ENCODE results near the gene ZBTB16.

The ZBTB16 gene

DNA sequence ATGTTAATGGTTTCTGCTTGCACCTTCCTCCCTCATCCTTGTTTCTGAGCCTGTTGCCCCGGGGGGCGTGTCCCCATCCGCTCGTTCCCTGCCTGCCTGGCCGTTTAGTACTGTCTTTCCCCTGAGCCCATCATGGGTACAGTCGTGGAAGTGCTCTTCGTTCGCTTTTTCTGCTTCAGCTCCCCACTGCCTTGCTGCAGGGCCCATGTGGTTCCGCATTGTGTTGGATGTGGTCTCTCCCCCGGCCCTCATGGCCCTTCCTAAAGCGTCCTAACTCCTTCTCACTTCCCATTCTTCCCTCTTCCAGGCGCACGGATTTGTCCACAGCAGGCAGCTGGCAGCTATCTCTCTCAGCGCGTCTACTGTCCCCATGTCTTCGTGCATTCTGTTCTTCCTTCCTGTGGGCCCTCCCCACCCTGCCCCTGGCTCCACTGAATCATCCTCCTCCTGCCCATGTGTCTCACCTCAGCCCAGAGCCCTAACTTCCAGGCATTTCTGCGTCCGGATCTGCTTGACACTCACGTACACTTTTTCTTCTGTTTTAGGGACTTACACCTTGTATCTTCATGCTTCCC is 98.1 kb downstream of the ZBTB16 start:
- peaks cover 64% of the 10 kb centered on the region for H3K4me1 ChIP-seq (ENCODE audit: insufficient read depth, poor library complexity, severe bottlenecking)
- H3K9me3 ChIP-seq (ENCODE audit: severe bottlenecking) = no peaks in the 10 kb centered on the region
- no peak overlapping the region for H3K4me3 ChIP-seq (ENCODE audit: severe bottlenecking)
- H3K27me3 ChIP-seq (ENCODE audit: insufficient read depth, poor library complexity, severe bottlenecking) = no peaks in the 10 kb centered on the region
- H3K36me3 ChIP-seq (ENCODE audit: low read depth) = peaks cover 19% of the 10 kb centered on the region
- peak overlapping the region; percentile 99 for H3K27ac ChIP-seq (ENCODE audit: poor library complexity, severe bottlenecking)
- ATAC-seq (ENCODE audit: low read depth) (no peak), DNase-seq (ENCODE audit: low spot score) (no peak)
- TF ChIP-seq, protein P1, sequence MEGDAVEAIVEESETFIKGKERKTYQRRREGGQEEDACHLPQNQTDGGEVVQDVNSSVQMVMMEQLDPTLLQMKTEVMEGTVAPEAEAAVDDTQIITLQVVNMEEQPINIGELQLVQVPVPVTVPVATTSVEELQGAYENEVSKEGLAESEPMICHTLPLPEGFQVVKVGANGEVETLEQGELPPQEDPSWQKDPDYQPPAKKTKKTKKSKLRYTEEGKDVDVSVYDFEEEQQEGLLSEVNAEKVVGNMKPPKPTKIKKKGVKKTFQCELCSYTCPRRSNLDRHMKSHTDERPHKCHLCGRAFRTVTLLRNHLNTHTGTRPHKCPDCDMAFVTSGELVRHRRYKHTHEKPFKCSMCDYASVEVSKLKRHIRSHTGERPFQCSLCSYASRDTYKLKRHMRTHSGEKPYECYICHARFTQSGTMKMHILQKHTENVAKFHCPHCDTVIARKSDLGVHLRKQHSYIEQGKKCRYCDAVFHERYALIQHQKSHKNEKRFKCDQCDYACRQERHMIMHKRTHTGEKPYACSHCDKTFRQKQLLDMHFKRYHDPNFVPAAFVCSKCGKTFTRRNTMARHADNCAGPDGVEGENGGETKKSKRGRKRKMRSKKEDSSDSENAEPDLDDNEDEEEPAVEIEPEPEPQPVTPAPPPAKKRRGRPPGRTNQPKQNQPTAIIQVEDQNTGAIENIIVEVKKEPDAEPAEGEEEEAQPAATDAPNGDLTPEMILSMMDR (IDR thresholded peaks at IDR 0.05; ENCODE audit: poor library complexity, severe bottlenecking) = no peak

DNA sequence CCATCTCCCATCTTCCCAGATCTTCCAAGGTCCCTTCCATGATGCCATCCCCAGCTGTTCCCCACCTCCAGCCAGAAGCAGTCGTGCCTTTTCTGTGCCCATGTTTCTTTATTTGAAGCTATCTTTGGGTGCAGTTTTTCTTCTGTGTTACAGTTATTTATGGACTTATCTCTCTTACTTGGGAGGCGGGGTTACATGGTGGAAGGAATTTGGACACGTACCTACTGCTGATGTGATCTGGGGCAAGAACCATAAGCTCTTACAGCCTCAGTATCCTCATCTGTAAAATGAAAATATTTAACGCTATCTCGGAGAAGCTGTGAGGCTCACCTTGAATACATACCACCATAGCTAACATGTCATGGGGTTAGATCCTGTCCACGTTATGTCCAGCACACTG is 98.9 kb downstream of the ZBTB16 start:
- DNase-seq (ENCODE audit: low spot score) = no peak
- H3K27ac ChIP-seq (ENCODE audit: poor library complexity, severe bottlenecking) = peak overlapping the region; percentile 99

DNA sequence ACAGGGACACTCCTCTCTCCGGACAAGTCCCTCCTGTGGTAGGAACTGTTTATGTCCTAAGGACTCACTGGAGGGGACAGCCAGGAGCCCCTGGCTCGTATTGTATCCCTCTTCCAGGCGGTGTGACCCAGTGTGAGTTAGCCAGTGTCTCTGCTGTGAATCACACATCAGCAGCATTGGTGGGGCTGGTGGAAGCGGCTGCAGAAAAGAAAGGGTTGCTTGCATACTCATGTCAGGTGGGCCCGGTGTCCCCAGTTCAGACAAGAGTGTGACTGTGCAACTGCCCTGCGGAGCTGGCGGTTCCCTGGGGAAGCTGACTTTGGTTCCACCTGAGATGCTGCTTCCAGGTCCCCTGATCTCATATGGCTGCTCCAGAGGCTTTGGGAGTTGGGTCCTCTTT is 99.4 kb downstream of the ZBTB16 start:
- DNase-seq (ENCODE audit: low spot score) (no peak), ATAC-seq (ENCODE audit: low read depth) (no peak)
- Histone ChIP-seq H3K4me3 (ENCODE audit: severe bottlenecking) (no peak overlapping the region), H3K36me3 (ENCODE audit: low read depth) (peaks cover 19% of the 10 kb centered on the region), H3K27ac (ENCODE audit: poor library complexity, severe bottlenecking) (peak overlapping the region; percentile 99), H3K27me3 (ENCODE audit: insufficient read depth, poor library complexity, severe bottlenecking) (no peaks in the 10 kb centered on the region), H3K9me3 (ENCODE audit: severe bottlenecking) (no peaks in the 10 kb centered on the region), H3K4me1 (ENCODE audit: insufficient read depth, poor library complexity, severe bottlenecking) (peaks cover 63% of the 10 kb centered on the region)
- TF ChIP-seq, protein P1 (IDR thresholded peaks at IDR 0.05; ENCODE audit: poor library complexity, severe bottlenecking) = no peak

More for the DNA sequence above, 98.9 kb downstream of the ZBTB16 start:
- no peaks in the 10 kb centered on the region for H3K9me3 ChIP-seq (ENCODE audit: severe bottlenecking)
- peaks cover 19% of the 10 kb centered on the region for H3K36me3 ChIP-seq (ENCODE audit: low read depth)
- H3K4me1 ChIP-seq (ENCODE audit: insufficient read depth, poor library complexity, severe bottlenecking) = peaks cover 63% of the 10 kb centered on the region
- no peak overlapping the region for H3K4me3 ChIP-seq (ENCODE audit: severe bottlenecking)
- no peaks in the 10 kb centered on the region for H3K27me3 ChIP-seq (ENCODE audit: insufficient read depth, poor library complexity, severe bottlenecking)
- ATAC-seq (ENCODE audit: low read depth) = no peak
- TF ChIP-seq, protein P1 (IDR thresholded peaks at IDR 0.05; ENCODE audit: poor library complexity, severe bottlenecking) = no peak

DNA sequence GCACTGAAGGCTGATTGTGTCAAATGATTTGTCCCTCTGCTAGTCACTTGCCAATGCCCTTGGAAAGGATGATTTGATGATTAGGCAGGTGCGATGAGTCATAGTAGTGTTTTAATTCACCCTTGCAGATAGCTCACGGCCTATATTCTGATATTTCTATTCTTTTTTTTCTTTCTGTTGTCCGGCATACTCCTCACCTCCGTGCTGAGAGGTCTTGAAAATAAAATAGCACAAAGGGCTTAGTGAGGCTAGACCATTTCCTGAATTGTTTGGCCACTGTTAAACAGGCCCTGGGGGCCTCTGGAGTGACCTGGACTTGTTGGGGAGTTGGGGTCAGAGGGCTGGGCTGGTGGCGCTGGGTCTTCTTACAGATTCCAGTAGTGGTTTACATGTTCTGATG is 99.8 kb downstream of the ZBTB16 start:
- ATAC-seq (ENCODE audit: low read depth) = no peak
- DNase-seq (ENCODE audit: low spot score) = no peak
- Histone ChIP-seq H3K4me3 (ENCODE audit: severe bottlenecking) (no peak overlapping the region), H3K36me3 (ENCODE audit: low read depth) (peaks cover 19% of the 10 kb centered on the region), H3K4me1 (ENCODE audit: insufficient read depth, poor library complexity, severe bottlenecking) (peaks cover 63% of the 10 kb centered on the region), H3K27ac (ENCODE audit: poor library complexity, severe bottlenecking) (peak overlapping the region; percentile 99), H3K27me3 (ENCODE audit: insufficient read depth, poor library complexity, severe bottlenecking) (no peaks in the 10 kb centered on the region), H3K9me3 (ENCODE audit: severe bottlenecking) (no peaks in the 10 kb centered on the region)
- TF ChIP-seq, protein P1 (IDR thresholded peaks at IDR 0.05; ENCODE audit: poor library complexity, severe bottlenecking) = no peak
